Dermis blood vessel endothelial cell (primary cell): Measurements from ENCODE around the gene USP7. TPM values are rescaled to one million over a fixed set of nuclear protein-coding genes. Genes with fewer than 3 reads are reported as not detected.

Experiments used
- total RNA-seq: library from RNA; depleted of rRNA; stranded (reverse); fragments of >200 nt; gene quantifications from 2 replicates; pipeline ENCODE4 v1.2.3, GENCODE V29; 2014

USP7 gene
- total RNA-seq, 1 donor from 2014 or later, result 61.3 TPM

Other genes with a start within 250 kb of the USP7 start
- 6.1 and 9.0 TPM in 2 replicates for gene TMEM186, start 166.3 kb downstream of the USP7 start, total RNA-seq
- gene PMM2, start 166.1 kb downstream of the USP7 start, total RNA-seq, result 26.2 and 34.6 TPM in 2 replicates
- 157 and 172 TPM in 2 replicates for gene CARHSP1, start 94.9 kb downstream of the USP7 start, total RNA-seq
- not detected in 2 replicates for gene LITAFD, start 81.6 kb downstream of the USP7 start, total RNA-seq
- gene HAPSTR1, start 127.7 kb upstream of the USP7 start, total RNA-seq, result 70.1 and 81.4 TPM in 2 replicates